Measurements from ENCODE around the gene ASB2.

The ASB2 gene

DNA sequence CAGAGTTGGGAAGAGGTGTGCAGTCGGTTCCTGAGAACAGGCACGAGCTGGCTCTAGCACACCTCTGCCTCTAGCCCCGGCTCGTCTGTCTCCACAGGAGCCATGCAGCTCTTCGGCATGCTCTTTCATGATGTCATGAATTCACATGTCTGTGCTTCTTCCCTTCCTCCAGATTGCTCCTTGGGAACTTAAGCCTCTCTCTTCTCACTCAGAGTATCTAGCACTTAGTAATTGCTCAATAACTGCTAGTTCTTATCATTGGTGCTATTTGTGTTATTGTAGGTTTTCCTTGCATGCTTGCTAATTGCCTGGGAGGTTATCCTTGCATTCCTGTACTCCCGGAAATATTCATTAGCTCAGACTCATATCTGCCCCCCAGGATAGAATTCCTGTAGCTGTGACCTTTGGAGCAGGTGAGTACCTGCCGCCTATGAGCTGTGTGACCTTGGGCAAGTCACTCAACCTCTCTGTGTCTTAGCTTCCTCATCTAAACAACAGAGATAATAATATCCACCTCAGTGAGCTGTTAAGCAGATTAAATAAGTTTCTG, 29.8 kb downstream of the ASB2 start:
- DNase-seq = no peak

DNA sequence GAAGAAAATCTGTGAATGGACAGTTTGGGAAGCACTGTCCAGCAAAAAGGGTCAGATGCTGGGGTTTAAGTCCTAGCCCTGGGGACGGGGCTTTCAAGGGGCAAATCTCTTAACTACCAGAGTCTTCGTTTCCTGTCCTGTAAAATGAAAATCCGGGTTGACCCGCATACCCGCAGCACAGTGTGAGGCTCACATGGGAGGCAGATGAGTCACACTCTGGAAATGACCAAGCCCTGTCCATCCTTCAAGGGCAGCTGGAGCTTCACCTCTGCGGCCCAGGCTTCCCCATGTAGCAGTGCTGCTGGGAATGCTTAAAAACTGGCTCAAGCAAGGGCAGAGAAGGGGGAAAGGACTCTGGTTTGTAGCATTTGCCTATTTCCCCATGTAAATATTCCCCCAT, 30.3 kb downstream of the ASB2 start:
- DNase-seq = no peak

DNA sequence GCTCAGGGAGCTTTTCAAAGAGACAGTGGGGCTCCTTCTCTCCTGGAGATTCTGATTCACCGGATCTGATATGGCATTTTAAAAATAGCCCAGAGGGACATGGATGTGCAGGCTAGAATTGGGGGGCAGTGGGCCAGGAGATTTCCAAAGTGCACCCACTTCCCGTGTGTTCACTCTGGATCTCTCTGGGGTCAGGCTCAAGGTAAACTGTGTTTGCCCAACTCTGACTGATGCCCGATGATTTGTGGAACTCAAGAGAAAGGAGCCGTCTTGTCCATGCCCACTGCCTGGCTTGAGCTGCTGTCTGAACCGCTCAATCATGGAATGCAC, 31.3 kb downstream of the ASB2 start:
- no peak for DNase-seq

DNA sequence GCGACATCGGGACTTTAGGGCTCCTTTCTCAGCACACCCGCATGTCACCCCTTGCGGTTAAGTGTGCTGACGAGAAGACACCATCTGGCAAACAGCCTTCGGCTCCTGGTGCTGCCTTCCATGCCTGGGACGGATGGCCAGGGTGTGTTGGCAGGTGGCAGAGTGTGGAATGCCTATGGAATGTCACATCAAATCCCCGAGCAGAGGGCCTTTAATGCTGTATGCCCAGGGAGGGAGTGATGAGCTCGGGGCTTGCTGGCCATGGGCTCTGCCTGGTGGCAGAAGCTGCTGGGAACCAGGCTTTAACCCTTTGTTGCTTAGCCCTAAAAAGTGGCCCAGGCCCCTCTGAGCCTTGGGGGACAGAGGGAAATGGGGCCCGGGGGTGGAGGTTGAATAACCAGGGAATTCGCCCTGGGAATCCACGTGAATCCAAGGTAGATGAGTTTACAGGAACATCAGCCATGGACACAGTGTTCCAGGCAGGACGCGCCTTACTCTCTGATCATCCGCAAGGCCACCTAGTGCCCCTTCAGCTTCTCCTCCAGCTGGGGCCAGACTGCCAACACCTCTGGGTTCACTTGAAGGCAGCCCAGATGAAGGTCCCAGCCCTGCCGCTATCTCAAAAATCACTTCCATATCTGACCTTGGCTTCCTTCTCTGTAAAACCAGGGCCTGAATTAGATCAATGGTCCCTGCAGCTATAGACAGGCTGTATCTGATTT, 31.9 kb downstream of the ASB2 start:
- DNase-seq = peak; percentile 87 to 96

DNA sequence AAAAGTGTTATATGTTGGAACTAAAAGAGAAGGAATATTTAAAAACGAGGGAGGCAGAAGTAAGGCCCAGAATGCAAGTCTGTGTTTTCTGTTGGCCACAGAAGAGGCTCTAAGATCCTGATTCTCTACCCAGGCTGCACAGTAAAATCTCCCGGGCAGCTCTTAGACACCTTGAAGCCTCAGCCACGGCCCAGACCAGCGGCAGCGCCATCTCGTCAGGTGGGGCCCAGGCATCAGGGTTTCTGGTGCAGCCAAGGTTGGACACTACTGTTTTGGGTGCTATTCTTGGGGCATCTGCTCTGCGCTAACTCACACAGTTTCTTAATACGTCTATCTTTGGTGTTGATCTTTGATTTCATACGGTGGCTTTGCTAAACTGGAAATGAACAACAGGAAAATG, 32.4 kb downstream of the ASB2 start:
- DNase-seq = no peak

DNA sequence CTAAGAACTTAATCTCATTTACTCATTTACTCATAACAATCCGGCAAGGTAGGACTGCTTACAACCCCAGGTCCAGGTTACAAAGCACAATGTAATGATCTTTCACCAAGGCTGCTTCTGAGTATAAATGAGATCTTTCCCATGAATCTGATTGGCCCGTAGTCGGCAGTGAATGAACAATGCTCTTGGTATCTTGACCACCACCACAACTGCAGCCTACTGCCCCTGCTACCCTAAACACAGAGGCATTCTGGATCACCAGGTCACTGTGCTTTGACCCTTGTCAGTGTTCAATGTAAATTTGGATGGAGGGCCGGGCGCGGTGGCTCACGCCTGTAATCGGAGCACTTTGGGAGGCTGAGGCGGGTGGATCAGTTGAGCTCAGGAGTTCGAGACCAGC, 33.3 kb downstream of the ASB2 start:
- DNase-seq = peak in 1 of 2 experiments; percentile 68

DNA sequence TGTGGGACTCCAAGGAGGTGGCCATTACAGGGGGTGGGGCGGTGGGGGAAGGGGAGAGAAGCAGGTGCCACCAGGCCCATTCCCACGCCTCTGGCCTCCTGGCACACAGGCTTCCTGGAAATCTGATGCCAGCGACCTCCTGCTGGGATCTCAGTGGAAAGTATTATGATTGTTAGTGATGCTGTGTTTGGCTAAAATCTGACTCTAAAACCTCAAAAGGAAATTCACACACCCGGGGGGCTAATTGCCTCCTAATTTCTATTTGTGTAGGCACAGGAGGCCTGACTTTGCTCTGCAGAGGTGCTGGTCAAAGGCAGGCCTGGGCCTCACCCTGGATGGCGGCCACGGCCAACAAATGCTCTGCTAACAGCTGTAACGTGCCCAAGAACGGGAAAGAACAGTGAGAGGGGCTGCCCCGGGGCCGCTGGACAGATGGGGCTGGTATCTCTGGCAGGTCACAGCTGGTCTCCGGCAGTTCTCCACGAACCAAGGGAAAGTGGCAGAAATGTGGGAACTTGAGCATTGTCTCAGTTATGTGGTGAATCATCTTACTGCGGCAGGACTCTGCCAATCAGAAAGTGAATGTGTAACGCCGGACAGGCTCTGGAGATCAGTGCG, 35.0 kb downstream of the ASB2 start:
- peak; percentile 83 to 88 for DNase-seq

DNA sequence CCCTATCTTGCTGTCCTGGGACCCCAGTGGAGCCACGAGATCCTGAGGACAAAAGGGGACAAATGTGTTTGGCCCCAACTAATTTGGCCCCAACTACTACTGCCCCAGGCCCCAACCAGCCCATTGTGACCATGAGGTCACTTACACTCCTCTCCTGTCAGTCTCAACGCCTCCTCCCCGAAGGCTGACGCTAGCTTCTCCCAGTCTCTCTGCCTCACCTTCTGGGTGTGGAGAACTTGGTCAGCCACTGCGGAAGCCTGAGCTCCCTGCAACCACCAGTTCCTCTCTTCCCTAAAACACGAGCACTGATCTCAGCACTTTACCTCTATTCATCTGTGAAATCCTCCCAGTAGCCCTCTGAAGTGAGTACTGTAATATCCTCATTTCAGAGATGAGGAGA, 35.9 kb downstream of the ASB2 start:
- no peak for DNase-seq

DNA sequence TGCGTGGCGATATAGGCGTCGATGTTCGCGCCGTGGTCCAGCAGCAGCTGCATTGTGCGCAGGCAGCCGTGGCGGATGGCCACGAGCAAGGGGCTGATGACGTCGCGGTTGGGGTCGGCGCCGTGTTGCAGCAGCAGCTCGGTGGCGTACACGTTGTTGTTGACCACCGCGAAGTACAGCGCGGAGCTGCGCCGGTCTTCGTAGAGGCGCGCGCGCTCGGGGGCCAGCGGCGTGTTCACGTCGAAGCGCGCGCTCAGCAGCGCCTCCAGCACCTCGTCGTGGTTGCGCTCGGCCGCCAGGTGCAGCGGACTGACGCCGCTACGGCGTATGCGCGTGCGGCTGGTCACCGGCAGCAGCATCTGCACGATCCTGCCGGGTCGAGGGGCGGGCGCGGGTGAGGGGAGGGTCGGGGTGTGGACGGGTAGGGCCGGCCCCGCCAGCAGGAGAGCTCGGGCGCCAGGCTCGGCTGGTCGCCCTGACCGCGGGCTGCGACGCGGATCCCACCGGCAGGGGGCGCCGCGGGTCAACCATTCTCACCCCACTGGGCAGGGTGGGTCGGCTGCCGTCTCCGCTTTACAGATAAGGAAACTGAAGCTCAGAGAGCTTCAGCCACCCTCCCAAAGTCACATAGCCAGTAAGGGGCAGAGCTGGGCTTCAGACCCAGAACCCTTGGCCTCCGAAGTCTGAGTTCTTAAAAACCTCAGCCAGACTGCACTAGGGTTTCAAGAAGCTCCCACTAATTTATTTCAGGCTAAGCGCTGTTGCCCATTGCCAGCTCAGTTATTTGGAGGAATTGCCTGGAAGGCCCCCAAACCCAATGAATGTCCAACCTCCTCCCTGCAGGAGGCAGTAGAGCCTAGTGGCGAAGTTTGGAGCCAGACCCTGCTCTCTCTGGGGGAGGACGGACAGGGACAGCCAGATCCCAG, 36.8 kb downstream of the ASB2 start:
- DNase-seq = peak; percentile 81 to 90

DNA sequence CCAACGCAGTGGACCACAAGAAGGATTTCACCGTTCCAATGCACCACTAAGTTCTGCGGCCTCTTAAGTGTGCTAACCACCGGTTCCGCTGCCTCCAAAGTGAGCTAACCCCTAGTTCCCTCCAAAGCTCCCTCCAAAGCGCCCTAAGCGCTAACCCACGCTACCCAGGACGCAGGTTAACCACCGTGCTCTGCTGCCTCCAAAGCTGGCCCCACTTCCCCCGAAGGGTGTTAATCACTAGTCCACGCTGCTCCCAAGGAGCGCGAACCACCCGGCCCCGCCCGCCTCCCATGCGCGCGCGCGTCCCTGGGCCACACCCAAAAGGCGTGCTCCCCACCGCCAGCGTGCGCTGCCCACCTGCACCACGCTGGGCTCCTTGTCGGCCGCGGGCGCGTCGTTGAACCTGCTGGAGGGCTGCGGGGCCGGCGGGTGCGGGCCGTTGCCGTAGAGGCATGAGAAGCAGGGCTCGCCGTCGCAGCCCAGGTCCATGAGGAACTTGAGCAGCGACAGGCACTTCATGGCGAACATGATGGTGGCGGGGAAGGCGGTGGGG, 37.5 kb downstream of the ASB2 start:
- DNase-seq = no peak

DNA sequence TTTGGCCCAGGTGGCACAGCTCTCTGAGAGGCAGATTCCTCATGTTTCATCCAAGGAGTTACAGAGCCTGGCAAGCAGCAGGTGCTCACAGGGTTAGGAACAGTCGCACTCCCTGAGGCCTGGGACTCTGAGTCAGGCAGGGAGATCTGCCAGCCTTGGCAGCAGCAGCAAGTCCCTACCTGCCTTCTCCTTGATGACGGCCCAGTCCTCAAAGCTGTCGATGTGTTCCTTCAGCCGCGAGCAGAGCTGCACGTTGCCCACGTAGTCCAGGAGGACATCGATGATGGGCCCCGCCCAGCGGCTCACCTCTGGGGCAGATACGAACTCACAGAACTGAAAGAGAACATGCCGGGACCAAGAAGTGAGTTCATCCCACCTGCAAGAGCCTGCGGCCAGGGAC, 38.9 kb downstream of the ASB2 start:
- DNase-seq = peak in 1 of 2 experiments; percentile 50

DNA sequence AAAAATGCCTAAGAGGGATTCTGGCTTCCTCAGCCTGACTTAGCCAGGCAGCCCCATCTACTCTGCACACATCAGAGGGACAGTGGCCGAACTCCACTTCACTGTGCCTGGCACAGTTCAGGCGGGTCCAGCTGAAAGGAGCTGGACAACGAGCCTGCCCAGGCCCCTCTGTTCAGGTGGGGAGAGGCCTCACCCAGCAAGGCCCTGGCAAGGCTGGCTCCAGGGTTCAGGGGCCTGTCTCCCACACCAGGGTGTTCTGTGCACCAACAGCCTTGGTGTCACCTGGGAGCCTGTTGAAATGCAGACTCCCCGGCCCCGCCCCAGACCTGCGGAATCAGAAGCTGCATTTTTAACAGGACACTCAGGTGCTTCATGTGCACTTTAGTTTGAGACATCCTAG, 39.4 kb downstream of the ASB2 start:
- DNase-seq = no peak

DNA sequence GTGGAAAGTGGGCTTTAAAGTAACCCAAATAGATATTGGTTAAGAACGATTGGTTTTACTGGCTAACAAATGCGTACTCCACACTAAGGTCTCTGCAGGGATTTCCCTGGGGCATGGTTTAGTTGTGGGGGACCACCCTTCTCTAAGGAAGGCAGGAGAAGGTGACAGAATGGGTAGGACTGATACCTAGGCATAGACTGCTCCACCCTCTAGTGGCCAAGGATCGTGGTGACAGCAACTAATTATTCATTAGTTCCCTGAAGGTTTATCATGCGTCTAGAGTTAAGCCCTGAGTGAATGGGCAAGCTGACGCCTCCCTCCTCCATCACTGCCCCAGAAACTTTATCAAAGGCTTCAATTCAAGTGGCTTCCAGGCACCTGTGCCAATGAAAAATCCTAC, 40.1 kb downstream of the ASB2 start:
- DNase-seq = peak; percentile 74 to 89

DNA sequence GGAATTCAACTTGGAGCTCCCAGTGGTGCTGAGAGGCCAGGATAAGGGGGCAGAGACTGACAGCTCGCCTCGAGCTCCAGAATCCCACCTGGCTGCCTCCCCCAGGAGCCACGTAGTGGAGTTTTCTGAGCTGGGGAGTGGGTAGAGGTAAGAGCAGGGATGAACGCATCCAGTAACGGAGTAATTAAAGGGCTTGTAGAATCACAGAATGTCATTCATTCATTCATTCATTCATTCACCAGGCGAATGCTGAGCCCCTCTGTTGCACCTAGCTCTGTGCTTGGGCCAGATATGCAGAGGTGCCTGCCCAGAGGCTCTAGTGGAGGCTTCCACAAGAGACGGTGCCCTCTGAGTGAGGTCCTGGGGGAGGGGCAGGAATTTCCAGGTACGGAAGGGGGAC, 41.2 kb downstream of the ASB2 start:
- DNase-seq = no peak

DNA sequence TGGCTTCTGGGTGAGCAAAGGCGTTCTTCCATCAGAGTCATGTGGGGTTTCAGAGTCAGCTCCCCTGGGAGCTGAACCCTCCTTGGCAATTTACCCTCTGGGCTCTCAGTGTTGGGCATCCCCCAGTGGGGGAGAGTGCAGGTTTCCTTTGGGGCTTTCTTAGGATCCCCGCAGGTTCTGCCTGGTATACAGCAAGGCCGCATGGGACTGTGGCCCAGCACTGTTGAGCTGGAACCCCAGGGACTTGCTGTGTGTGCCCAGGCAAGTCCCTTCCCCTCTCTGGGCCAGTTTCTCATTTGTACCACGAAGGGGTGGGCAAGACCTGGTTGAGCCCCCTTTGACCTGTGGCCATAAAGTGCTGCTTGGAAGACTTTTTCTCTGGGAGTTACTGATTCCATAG, 43.7 kb downstream of the ASB2 start:
- DNase-seq = no peak

DNA sequence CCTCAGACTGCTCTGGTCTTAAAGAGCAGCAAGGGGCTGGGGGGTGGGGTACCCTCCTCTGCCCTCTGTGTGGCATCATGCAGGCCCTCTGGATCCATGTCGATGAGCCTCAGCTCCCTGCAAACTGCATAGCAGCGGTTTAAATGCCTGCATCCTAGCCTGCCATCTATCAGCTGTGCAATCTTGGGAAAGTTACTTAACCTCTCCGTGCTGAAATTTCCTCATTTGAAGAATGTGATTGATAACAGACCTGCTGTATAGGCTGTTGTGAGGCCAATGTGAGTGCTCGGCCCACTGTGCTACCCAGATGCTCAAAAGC, 45.4 kb downstream of the ASB2 start:
- no peak for DNase-seq

DNA sequence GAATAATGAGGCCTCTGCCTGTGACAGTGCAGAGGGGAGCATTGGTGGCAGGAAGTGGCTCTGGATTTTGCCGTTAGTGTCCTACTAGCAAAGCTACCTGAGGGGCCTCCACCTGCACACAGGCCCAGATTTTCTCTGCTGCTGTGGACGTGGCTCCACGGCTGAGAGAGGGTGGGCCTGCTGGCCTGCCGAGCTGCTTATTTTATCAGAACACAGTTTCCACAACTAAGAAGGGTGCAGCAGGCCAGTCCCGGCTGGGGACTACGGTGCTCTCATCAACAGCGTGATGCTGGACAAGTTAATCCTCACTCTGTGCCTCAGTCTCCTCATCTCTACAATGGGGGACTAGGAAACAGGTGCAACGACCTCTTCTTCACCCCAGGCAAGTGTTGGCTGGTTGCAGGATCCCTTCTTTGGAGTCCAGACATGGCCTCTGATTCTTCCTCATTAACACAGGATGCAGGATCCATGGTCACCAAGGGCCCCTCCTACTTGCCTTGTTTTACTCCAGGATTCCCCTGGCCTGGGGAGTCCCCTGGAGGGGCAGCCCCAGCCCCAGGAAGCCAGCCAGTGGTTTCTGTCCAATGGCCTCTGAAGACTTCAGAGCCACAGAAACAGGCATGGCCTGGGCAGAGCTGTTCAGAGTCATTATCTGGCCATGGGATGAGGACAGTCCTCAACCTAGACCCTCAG, 45.9 kb downstream of the ASB2 start:
- no peak for DNase-seq

DNA sequence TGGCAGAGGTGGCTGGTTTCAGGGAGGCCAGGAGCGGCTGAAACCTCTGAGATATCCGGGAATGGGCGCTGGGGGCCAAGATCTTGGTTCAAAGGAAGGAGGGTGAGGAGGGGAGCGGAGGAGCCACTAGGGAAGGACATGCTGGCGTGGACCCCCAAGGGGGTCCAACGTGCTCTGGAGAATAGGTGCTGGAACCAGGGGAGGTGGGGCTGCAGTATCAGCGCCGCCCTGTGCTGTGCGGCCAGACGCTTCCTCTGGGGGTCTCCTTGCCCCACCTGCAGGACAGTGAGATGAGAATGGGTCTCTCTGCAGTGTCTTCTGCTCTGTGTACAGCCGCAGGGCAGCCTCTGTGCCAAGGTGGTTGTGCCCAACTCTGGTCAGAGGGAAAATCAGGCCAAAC, 46.7 kb downstream of the ASB2 start:
- DNase-seq = no peak

DNA sequence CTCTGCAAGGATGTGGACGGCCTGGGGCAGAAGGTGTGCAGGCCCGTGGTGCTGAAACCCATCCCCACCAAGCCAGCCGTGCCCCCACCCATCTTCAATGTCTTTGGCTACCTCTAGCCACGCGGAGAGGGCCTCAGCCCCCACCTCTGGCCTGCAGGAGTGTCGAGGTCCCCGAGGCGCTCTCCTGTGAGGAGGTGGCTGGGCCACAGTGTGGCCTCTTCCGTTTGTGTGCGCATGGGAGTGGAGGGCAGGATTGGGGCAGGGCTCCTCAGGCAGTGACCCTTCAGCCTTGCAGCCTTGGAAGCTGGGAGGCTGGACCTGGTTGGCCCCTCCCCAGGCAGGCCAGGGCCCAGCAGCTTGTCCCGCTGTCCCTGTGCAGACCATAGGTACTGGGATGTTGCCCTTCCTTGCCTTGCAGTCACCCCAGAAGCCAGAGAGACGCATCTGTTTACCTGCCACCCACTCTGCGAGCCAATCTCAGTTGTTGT, 47.3 kb downstream of the ASB2 start:
- DNase-seq = no peak

DNA sequence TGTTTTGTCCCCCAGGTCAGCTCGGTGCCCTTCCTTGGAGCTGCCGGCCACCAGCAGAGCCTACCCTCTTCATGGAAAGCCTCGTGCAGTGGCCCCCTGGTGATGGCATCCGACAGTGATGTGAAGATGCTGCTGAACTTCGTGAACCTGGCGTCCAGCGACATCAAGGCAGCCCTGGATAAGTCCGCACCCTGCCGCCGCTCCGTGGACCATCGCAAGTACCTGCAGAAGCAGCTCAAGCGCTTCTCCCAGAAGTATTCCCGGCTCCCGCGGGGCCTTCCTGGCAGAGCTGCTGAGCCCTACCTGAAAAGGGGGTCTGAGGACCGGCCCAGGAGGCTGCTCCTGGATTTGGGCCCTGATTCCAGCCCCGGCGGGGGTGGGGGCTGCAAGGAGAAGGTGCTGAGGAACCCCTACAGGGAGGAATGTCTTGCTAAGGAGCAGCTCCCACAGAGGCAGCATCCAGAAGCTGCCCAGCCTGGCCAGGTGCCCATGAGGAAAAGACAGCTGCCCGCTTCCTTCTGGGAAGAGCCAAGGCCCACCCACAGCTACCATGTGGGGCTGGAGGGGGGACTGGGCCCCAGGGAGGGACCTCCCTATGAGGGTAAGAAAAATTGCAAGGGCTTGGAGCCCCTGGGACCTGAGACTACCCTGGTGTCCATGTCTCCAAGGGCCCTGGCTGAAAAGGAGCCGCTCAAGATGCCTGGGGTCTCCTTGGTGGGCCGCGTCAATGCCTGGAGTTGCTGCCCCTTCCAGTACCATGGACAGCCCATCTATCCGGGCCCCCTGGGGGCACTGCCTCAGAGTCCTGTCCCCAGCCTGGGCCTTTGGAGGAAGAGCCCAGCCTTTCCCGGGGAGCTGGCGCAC, 48.0 kb downstream of the ASB2 start:
- no peak for DNase-seq

DNA sequence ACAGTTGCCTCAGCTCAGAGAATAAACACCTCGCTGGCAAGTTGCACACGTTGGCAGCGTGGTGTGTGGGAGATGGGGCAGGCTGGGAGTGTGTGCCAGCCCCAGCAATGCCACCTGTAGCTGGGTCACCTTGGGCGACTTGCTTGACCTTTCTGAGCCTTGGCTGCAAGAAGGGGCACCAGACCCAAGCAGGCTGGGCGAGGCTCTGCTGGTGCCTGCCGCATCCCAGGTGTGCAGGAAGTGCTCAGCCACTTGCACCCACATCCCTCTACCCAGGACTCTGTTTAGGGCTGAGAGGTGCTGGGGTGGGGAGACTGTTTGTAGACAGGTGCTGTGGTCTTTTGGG, 48.6 kb downstream of the ASB2 start:
- DNase-seq = no peak
